Stimulated activated CD8-positive, alpha-beta memory T cell treated with anti-CD3 and anti-CD28 coated beads, Interleukin-7, amount 100 ng/mL, for 1 hour (primary cell): ENCODE measurements around the gene SPC25.

Source experiments
- DNase-seq, 2 donors: peaks; one replicate each; pipeline ENCODE4 v3.0.0-alpha.2; 2020; ENCODE audit warnings: low read depth in 2 of 2

SPC25 gene

GRCh38 chr2:168843253-168843652 is 47.0 kb downstream of the SPC25 start:
- DNase-seq: no peak

- DNase-seq: no peak
These were observed 48.8 kb downstream of the SPC25 start for GRCh38 chr2:168841445-168841844.

- no peak for DNase-seq
These were observed 54.3 kb downstream of the SPC25 start for GRCh38 chr2:168835969-168836368.

DNA sequence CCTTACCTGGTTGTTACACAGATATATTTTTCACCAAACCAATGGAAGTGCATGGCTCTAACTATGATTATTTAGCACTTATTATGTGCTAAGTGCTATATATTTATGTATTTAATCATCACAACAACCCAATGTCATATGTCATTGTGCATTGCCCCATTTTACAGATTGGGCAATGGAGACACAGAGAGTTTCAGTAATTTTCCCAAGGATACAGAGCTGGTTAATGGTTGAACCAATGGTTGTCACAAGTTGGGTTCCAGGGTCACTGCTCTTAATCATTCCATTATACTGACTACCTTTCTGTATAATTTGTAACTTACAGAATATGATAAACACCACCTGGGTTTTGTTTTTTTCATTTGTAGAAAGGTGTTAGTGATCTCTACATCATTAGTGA is 58.6 kb downstream of the SPC25 start:
- no peak for DNase-seq

DNA sequence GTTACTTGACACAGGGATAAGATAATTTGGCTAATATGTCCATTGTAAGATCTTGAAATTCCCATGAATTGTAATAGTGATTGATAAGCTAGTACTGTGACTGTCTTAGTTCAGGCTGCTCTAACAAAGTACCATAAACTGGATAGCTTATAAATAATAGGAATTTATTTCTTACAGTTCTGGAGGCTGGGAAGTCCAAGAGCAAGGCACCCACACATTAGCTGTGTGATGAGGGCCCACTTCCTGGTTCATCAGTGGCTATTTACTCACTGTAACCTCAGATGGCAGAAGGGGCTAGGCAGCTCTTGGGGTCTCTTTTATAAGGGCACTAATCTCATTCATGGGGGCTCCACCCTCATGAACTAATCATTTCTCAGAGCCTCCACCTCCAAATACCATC is 59.3 kb downstream of the SPC25 start:
- no peak for DNase-seq

GRCh38 chr2:168825126-168825525 is 65.1 kb downstream of the SPC25 start:
- no peak for DNase-seq

- no peak for DNase-seq
These were observed 68.2 kb downstream of the SPC25 start for GRCh38 chr2:168821992-168822391.

DNA sequence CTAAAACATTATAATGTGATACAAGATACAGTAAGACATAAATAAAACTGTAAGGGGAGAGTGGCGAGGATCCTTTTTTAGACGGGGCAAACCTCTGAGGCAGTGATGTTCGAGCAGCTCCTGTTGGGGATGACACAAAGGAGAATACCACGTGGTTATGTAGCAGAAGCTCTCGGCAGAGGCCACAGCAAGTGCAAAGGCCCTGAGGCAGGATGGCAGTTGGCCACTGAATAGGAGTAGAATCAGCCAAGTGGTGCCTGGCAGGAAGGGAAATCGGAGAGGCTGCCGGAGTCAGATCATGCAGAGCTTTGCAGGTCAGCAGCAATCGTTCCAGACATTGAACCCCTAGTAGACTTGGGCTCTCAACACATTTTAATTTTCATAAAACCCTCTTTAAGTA is 68.7 kb downstream of the SPC25 start:
- no peak for DNase-seq
